ENCODE data around the gene NUDT1.

DNA sequence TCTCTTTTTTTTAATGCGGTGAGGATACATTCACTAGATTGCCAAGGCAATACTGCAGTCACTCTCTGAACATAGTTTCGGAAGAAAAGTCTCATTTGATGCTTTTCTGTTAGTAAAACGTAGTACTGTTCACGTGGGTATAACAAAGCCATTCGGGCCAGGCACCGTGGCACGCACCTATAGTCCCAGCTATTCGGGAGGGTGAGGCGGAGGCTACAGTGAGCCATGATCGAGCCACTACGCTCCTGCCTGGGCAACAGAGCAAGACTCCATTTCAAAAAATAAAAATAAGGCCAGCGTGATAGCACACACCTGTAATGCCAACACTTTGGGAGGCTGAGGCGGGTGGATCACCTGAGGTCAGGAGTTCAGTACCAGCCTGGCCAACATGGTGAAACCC is 47.6 kb downstream of the NUDT1 start:
- TF ChIP-seq, protein P1, sequence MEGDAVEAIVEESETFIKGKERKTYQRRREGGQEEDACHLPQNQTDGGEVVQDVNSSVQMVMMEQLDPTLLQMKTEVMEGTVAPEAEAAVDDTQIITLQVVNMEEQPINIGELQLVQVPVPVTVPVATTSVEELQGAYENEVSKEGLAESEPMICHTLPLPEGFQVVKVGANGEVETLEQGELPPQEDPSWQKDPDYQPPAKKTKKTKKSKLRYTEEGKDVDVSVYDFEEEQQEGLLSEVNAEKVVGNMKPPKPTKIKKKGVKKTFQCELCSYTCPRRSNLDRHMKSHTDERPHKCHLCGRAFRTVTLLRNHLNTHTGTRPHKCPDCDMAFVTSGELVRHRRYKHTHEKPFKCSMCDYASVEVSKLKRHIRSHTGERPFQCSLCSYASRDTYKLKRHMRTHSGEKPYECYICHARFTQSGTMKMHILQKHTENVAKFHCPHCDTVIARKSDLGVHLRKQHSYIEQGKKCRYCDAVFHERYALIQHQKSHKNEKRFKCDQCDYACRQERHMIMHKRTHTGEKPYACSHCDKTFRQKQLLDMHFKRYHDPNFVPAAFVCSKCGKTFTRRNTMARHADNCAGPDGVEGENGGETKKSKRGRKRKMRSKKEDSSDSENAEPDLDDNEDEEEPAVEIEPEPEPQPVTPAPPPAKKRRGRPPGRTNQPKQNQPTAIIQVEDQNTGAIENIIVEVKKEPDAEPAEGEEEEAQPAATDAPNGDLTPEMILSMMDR (IDR thresholded peaks at IDR 0.05; ENCODE audit: poor library complexity), result no peak
- TF ChIP-seq EZH2 (IDR thresholded peaks at IDR 0.05; ENCODE audit: borderline replicate concordance) (no peak), EZH2phosphoT487 (IDR thresholded peaks at IDR 0.05; ENCODE audit: low read depth, severe bottlenecking, unreplicated experiment) (no peak)

Data from hepatocyte (in vitro differentiated cells).